Large intestine (tissue), 12 donors: ENCODE results near the gene RPS6KL1. TPM values are rescaled to one million over a fixed set of nuclear protein-coding genes. Genes with fewer than 3 reads are reported as not detected.
A peak's percentile ranks its signal among the peaks of the same experiment; 100 is the strongest.

Source experiments
- DNase-seq, 2 donors: peaks; one replicate each; pipeline versions ENCODE4 v3.0.0 to v3.0.0-alpha.2; 2013
- H3K27ac ChIP-seq: one replicate; pipeline ENCODE4 v1.5.1; 2013; ENCODE audit warnings: low read length
- H3K27me3 ChIP-seq: 2 replicates; pipeline ENCODE4 v1.6.1; 2013; ENCODE audit warnings: low read length; ENCODE audit not compliant: control insufficient read depth, insufficient read depth
- H3K36me3 ChIP-seq: 2 replicates; pipeline ENCODE4 v1.6.1; 2013; ENCODE audit warnings: low read length; ENCODE audit not compliant: control insufficient read depth, insufficient read depth
- H3K4me1 ChIP-seq: one replicate; pipeline ENCODE4 v1.6.1; 2013; ENCODE audit warnings: low read length; ENCODE audit not compliant: control insufficient read depth, insufficient read depth
- H3K4me3 ChIP-seq: one replicate; pipeline ENCODE4 v1.5.1; 2013; ENCODE audit warnings: low read length
- H3K9me3 ChIP-seq: one replicate; pipeline ENCODE4 v1.6.1; 2013; ENCODE audit warnings: mild to moderate bottlenecking, low read depth, low read length, moderate library complexity; ENCODE audit not compliant: control insufficient read depth
- WGBS: methylation state at CpG from one replicate; pipeline ENCODE4 v1.1.5; 2013; ENCODE audit warnings: low lambda C conversion rate; ENCODE audit not compliant: insufficient coverage; 5-methylcytosine and 5-hydroxymethylcytosine counted together
- long read RNA-seq, 11 donors: transcript quantifications; one replicate each; lab custom pipeline, GENCODE V29; 2026
- polyA plus RNA-seq: library from polyadenylated mRNA; unstranded; fragments of 120-200 nt; gene quantifications from one replicate; pipeline ENCODE4 v1.2.1, GENCODE V29; 2013

Gene RPS6KL1, protein sequence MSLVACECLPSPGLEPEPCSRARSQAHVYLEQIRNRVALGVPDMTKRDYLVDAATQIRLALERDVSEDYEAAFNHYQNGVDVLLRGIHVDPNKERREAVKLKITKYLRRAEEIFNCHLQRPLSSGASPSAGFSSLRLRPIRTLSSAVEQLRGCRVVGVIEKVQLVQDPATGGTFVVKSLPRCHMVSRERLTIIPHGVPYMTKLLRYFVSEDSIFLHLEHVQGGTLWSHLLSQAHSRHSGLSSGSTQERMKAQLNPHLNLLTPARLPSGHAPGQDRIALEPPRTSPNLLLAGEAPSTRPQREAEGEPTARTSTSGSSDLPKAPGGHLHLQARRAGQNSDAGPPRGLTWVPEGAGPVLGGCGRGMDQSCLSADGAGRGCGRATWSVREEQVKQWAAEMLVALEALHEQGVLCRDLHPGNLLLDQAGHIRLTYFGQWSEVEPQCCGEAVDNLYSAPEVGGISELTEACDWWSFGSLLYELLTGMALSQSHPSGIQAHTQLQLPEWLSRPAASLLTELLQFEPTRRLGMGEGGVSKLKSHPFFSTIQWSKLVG
- 5.4 TPM for polyA plus RNA-seq
- long read RNA-seq, donor 1, result 0 reads
- long read RNA-seq, donor 2, result 0 reads
- long read RNA-seq, donor 3, result 0 reads
- long read RNA-seq, donor 4, result 0 reads
- long read RNA-seq, donor 5, result 0 reads
- long read RNA-seq, donor 6, result 0 reads
- long read RNA-seq, donor 7, result 0 reads
- long read RNA-seq, donor 8, result 0 reads
- long read RNA-seq, donor 9, result 0 reads
- long read RNA-seq, donor 10, result 0 reads
- long read RNA-seq, donor 11, result 0 reads

DNA sequence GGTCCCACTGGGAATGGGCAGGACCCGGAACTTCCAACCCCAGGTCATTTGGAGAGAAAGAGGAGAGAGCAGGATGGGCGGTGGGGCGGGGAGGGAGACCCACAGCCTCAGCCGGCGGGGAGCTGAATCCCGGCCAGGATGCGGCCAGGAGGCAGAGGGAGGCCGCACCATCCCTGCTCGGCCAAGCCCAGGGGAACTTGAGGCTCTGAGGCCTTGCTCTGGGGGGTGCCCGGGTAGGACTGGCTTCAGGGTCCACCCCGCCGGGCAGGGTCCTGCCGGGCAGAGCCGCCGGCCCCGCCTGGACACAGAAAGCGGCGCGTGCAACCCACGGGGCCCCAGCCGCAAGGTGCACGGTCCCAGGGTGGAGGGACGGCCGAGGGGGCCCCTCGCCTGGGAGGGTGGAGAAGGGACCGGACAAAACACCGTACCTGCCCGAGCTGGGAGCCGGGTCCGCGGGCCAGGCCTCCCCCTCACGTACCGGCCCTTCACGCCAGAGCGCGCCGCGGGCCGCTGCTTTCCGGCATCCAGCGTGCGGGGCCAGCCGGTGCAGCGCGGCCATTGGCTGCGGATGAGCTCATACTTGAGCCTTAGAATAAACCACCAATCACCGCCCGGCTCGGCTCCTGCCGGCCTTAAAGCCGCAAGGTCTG lies at the start of gene RPS6KL1:
Gene RPS6KL1, minus strand, starts transcription at position 509 of the 650 bp plus-strand sequence. CDS start 1,719 bp downstream, outside the sequence.
- no peak within 1 kb of the TSS for H3K27ac ChIP-seq
- peaks cover 5% of the 10 kb centered on the region for H3K27me3 ChIP-seq
- peaks cover 4% of the 10 kb centered on the region for H3K9me3 ChIP-seq
- H3K4me1 ChIP-seq, result peaks cover 8% of the 10 kb centered on the region
- no peaks in the 10 kb centered on the region for H3K36me3 ChIP-seq
- WGBS, result no CpG with 5 or more reads among the region's 51 CpGs
- DNase-seq, result peak; percentile 70 to 81
- peak within 1 kb of the TSS; percentile 55 for H3K4me3 ChIP-seq

DNA sequence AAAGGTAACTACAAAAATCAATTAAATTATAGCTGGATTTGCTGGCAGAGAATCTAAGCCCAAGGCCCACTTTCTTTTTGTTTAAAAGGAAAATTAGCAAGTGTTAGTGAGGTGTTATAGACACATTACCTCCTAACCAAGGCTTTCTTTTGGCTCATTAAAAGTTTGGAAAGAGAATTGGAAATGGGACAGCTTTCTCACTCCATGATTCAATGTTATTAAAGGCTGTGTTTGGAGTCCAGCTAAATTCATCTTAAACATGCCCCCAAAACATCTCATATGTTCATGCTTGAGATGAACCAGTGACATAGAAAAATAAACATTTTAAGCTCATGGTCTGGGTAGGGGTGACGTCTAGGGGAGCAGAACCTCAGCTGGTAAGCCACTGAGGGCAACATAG lies 45.8 kb upstream of the RPS6KL1 start:
- Histone ChIP-seq H3K36me3 (no peaks in the 10 kb centered on the region), H3K9me3 (no peaks in the 10 kb centered on the region), H3K4me1 (no peaks in the 10 kb centered on the region), H3K27ac (no peak overlapping the region), H3K27me3 (no peaks in the 10 kb centered on the region), H3K4me3 (no peak overlapping the region)
- WGBS, result no CpG with 5 or more reads among the region's 1 CpG
- no peak for DNase-seq

DNA sequence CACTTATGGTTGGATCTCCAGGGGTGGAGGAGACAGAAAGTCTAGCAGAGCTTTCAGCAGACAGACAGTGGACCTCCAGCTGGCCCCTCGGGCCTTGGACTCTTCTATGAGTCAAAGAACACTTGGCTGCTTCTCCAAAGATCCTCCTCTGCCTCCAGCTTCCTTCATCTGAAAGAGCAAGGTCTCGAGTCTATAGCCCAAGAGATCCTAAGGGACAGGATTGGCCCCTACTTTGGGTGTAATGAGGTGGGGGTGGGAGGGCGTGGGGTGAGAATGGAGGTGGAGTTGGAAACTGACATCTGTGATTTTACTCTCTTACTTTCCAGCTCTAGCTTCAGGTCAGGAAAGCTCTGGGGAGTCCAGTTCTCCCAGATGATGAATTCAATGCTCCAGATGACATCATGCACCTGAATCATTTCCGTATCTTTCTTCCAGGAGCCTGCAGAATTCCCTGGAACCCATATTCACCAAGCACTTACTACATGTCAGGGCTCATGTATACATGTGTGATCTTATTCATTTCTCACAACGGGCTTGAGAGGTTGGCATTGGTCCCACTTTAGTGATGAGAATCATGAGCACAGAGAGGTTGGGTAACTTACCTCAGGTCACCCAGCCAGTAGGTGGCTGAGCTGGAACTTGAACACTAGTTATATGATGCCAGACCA lies 42.6 kb upstream of the RPS6KL1 start:
- no peaks in the 10 kb centered on the region for H3K36me3 ChIP-seq
- no peaks in the 10 kb centered on the region for H3K9me3 ChIP-seq
- H3K27ac ChIP-seq, result no peak overlapping the region
- no peaks in the 10 kb centered on the region for H3K4me1 ChIP-seq
- DNase-seq, result no peak
- H3K27me3 ChIP-seq, result no peaks in the 10 kb centered on the region
- WGBS, result no CpG with 5 or more reads among the region's 5 CpGs
- H3K4me3 ChIP-seq, result no peak overlapping the region

DNA sequence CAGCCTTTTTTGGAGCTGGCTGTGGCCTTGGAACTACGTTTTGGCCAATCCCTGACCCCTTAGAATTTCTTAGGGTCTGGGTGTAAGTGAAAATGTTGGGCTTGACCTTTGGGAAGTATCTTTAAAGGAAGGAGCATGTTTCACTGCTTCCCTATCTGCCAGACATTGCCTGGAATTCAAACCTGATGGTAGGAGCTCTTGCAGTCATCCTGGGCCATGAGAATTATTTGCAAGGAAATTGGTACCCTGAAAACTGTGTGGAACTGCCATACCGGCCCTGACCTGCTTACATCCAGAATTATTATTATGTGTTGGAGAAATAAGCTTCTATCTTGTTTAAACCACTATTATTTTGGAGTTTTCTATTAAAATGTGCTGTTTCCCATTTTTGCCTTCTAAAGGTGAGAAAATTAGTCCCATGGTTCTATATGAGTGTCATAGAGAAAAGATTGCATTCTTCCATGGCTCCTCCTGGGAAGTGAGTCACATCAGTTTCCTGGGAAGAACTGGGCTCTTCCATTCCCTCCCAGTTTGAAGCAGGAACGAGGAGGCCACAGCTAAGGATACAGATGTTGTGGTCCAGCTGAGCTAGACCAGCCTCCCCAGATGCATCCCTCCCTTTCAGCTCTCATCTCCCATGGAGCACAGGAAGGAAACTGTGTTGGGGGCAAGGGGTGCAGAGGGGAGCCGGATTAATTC lies 41.9 kb upstream of the RPS6KL1 start:
- no peak for DNase-seq
- Histone ChIP-seq H3K4me1 (no peaks in the 10 kb centered on the region), H3K9me3 (no peaks in the 10 kb centered on the region), H3K27ac (no peak overlapping the region), H3K36me3 (no peaks in the 10 kb centered on the region), H3K27me3 (no peaks in the 10 kb centered on the region), H3K4me3 (no peak overlapping the region)
- WGBS, result no CpG with 5 or more reads among the region's 4 CpGs

DNA sequence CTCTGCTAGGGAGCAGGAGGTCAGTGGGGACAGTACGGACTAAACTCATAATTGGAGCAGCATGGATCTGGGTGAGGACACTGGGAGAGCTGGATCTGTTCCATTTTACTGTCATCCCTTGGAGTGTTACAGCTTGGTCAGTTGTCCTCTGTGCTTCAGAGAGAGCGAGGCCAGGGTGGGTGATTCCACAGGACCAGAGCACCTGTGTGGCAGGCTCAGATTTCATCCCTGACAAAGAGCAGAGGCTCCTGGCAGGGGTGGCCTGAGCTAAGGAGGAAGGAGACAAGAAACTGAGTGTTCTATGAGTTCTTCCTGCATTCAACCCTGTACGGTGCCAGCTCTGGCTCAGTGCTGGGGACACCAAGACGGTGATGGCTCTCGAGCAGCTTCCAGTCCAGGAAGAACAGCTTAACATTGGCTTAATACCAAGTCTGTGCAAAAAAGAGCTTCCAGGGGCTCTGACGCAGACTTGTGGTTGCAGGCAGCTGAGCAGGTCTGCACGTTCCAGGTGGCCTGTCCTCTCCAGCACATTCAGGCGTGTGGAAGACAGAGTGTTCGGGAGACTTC lies 40.7 kb upstream of the RPS6KL1 start:
- H3K9me3 ChIP-seq, result no peaks in the 10 kb centered on the region
- H3K36me3 ChIP-seq, result no peaks in the 10 kb centered on the region
- H3K27ac ChIP-seq, result no peak overlapping the region
- DNase-seq, result no peak
- 60% methylated on average over 1 of the region's 9 CpGs for WGBS
- no peak overlapping the region for H3K4me3 ChIP-seq
- H3K27me3 ChIP-seq, result no peaks in the 10 kb centered on the region
- H3K4me1 ChIP-seq, result no peaks in the 10 kb centered on the region

DNA sequence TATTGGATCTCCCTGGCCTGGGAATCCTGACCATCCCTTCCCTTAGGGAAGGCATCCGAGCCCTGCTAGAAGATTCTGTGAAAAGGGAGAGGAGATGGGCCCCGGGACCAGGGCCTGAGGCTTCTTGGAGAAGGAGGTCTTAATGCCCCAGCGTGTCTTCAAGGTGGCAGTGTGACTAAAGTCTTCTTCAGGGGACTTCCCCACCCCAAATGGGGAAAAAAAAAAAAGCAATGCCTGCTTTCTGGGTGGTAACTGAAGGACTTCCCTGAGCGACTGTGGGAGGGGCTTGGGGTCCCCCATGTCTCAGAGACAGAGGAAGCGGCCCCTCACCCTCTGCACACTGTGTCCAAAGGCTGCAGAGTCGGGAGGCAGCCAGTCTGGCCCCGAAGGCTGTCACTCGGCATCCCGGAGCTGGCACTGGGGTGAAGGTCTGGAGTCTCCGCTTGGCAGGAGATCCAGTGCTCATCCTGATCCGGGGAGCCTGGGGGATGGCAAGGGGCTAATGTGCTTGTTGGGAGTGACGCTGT lies 40.2 kb upstream of the RPS6KL1 start:
- no peak for DNase-seq
- no peaks in the 10 kb centered on the region for H3K27me3 ChIP-seq
- no CpG with 5 or more reads among the region's 12 CpGs for WGBS
- no peak overlapping the region for H3K4me3 ChIP-seq
- H3K27ac ChIP-seq, result no peak overlapping the region
- H3K4me1 ChIP-seq, result no peaks in the 10 kb centered on the region
- no peaks in the 10 kb centered on the region for H3K36me3 ChIP-seq
- no peaks in the 10 kb centered on the region for H3K9me3 ChIP-seq

DNA sequence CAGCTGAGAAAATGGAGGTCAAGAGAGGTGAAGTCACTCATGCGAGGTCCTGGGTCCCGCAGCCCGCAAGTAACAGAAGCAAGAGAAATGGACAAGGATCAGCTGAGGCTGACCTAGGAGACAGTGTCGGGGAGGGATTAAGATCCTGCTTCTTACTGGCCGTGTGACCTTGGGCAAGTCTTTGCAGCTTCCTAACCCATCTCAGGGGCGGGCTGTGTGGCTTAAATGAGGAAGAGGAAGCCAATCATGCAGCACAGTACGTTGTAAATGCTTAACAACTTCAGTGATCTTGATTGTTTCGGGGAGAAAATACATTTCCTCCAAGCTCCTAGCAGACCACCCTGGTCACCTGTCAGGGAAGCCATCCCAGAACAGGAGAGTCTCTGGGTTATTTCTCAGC lies 39.4 kb upstream of the RPS6KL1 start:
- H3K4me1 ChIP-seq, result no peaks in the 10 kb centered on the region
- H3K27ac ChIP-seq, result no peak overlapping the region
- WGBS, result 90% methylated on average over 2 of the region's 8 CpGs
- no peaks in the 10 kb centered on the region for H3K27me3 ChIP-seq
- DNase-seq, result no peak
- no peaks in the 10 kb centered on the region for H3K9me3 ChIP-seq
- H3K36me3 ChIP-seq, result no peaks in the 10 kb centered on the region
- no peak overlapping the region for H3K4me3 ChIP-seq

DNA sequence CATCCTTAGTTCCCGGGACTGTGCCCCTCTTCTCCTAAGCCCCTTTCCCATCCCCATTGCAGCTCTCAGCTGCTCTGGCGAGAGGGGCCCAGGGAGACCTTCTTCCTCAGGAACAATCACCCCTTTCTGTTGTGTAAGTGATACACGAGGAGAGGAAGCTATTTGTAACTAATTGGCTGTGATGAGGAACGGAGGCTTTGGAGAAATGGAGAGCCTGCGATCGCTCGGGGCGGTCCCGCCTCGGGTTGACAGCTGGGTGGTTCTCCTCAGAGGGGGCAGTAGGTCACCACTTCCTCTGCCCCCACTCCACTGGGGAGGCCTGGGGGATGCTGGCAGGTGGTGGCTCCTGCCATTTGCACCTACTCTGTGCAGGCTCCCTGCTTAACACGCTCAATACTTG lies 39.0 kb upstream of the RPS6KL1 start:
- H3K4me1 ChIP-seq, result no peaks in the 10 kb centered on the region
- no peaks in the 10 kb centered on the region for H3K9me3 ChIP-seq
- H3K36me3 ChIP-seq, result no peaks in the 10 kb centered on the region
- no peak overlapping the region for H3K27ac ChIP-seq
- DNase-seq, result no peak
- H3K4me3 ChIP-seq, result no peak overlapping the region
- H3K27me3 ChIP-seq, result no peaks in the 10 kb centered on the region
- WGBS, result no CpG with 5 or more reads among the region's 11 CpGs

DNA sequence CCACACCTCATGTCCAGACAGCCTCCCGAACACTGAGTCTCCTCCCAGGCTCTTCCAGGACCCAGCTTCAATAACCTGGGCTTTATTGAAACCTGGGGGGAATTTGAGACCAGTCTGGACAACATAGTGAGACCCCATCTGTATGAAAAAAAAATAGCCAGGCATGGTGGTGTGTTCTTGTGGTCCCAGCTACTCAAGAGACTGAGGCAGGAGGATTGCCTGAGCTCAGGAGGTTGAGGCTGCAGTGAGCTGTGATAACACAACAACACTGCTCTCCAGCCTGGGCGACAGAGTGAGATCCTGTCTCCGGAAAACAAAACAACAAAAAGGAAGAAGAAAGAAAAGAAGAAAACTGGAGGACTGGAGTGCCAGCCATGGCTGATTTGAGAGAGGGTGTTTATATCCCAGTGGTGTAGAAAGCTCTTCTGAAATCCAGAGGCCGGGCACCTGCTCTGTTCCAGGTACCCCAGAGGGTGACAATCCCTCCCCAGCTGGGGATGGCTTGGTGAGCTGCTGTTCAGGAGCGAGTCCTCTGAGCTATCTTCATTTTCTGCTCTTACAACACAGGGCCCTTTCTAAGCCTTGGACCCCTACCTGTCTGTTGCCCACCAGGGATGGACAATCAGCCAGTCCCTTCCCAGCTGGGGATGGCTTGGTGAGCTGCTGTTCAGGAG lies 38.3 kb upstream of the RPS6KL1 start:
- DNase-seq, result no peak
- Histone ChIP-seq H3K4me3 (no peak overlapping the region), H3K27me3 (no peaks in the 10 kb centered on the region), H3K4me1 (no peaks in the 10 kb centered on the region), H3K9me3 (no peaks in the 10 kb centered on the region), H3K36me3 (no peaks in the 10 kb centered on the region), H3K27ac (no peak overlapping the region)
- WGBS, result 60% methylated on average over 1 of the region's 5 CpGs
